GM19239 (cell line): ENCODE measurements around the gene AKAP14.
"Not testable (repeated sequence)": the region's sequence is repeated elsewhere in the genome, so short reads cannot be mapped to it uniquely, and the experiment has no call there.

Experiments
- DNase-seq: peaks from one replicate; pipeline ENCODE4 v3.0.0; 2011; ENCODE audit warnings: low spot score; ENCODE audit not compliant: insufficient read length
- FAIRE-seq: peaks from 2 replicates; lab custom pipeline; 2011; peaks lifted over from hg19 to GRCh38; lab: Jason Lieb, UNC

AKAP14 gene

GRCh38 chrX:119895843-119896326 is at the start of gene AKAP14:
TSS of gene AKAP14 (plus strand) at chrX:119895893. CDS start at chrX:119903224, 7,331 bp downstream.
- DNase-seq (no peak), FAIRE-seq (no peak)

DNA sequence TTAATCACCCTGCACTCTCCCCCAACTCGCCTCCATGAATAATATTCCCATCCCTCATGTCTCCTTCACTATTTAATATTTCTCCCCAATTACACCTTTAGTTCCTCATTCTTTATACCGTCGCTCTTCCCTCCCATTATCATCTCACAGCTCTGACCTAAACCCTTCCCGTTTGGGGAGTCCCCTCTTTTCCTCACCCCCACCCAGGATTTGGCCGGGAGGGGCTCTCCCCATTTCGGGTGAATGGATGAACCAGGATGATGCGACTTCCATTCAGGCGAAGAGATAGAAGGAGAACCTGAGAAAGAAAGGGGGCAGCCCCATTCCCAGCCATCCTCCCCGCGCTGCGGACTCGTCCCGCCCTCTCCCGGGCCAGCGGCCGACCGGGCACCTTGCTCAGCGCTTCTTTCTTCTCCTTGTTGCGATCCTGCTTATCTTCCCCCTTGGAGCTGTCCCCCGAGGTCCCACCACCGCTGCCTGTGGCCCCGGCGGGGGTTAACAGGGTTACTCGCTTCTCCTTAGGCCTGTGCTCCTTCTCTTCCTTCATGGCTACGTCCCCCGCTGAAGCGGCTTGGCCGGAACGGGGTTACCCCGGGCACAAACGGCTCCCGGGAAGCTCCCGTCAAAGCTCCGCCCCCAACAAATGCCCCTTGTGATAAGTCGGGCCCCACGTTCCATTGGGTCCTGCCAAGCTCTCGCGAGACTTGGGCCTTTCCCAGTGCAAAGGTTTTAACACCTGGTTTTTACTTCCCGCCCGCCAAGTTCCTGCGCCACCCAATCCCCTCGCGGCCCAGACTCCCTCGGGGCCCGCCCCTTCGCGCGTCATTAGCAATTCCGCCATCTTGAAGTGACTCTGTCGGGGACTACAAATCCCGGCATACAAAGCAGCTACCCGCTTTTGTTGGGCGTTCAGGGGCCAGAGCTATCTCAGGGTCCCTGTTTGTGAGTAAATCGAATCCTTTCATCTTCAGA is 43.0 kb upstream of the AKAP14 start, which contains the start of gene UPF3B:
TSS of gene UPF3B (minus strand) at position 582 of the 972 bp plus-strand sequence. CDS start at position 547, 35 bp downstream.
- DNase-seq (peak; percentile 67), FAIRE-seq (peak; percentile 96)

DNA sequence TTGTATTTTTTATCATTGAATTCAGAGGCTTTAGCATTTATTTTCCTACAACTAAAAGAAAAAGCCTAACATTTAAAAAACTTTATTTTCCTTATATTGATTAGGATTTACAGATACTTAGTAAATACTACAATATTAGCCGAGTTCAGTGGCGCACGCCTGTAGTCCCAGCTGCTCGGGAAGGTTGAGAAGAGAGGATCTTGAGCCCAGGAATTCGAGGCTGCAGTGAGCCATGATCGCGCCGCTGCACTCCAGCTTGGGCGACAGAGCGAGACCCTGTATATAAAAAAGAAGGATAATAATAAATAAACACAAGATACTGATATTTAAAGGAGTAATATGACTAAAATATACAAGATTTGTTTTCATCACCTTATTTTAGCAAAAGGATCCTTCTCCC is 42.2 kb upstream of the AKAP14 start:
- FAIRE-seq: no peak
- DNase-seq: no peak

DNA sequence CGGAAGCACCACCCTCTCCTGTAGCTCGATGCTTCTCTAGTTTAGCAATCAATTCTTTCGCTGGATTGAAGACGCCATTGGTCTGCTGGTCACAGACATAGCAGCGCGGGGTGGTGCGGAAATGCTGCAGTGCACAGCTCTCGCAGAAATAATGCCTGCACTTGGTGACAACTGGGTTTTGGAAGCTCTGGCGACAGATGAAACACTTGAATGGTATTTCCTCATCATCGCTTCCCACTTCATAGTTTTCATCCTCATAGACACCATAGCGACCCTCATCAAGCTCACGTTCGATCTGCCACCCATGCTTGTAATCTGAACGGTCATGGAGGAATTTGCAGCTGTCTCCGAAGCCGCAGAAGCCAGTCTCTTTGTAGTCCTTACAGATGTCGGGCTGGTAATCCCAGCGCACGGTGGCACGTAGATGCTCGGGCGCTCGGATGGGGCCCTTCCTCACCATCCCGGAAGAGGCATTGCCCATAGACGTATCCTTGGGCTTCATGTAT is 25.0 kb upstream of the AKAP14 start:
- no peak for DNase-seq

GRCh38 chrX:119871245-119871598 is 24.5 kb upstream of the AKAP14 start:
- FAIRE-seq (peak; percentile 31), DNase-seq (no peak)

More for the DNA sequence above, 25.0 kb upstream of the AKAP14 start:
- no peak for FAIRE-seq

GRCh38 chrX:119871599-119872395 is 23.9 kb upstream of the AKAP14 start, which contains the start of the genes NDUFA1 and RNF113A:
TSS of gene NDUFA1 (plus strand) at chrX:119871832. CDS start at chrX:119871912, 80 bp downstream.
TSS of gene RNF113A (minus strand) at chrX:119871733. CDS start at chrX:119871613, 120 bp downstream.
- peak; percentile 78 for FAIRE-seq
- peak; percentile 40 for DNase-seq

GRCh38 chrX:119878740-119879139 is 17.0 kb upstream of the AKAP14 start:
- DNase-seq: no peak
- FAIRE-seq: no peak

DNA sequence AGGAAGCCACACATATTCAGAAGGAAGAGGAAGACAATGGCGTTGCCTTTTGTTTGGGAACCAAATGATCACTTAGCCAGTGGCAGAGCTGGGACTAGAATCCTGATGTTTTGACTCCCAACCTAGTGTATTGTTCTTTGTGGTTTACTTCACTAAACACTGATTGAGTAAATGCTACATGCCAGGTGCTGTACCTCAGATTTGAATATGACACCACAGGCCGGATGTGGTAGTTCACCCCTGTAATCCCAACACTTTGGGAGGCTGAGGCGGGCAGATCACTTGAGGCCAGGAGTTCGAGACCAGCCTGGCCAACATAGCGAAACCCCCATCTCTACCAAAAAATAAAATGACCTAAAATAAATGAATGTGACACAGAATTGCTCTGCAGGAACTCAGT is 15.6 kb upstream of the AKAP14 start:
- FAIRE-seq: peak; percentile 83
- DNase-seq: no peak

DNA sequence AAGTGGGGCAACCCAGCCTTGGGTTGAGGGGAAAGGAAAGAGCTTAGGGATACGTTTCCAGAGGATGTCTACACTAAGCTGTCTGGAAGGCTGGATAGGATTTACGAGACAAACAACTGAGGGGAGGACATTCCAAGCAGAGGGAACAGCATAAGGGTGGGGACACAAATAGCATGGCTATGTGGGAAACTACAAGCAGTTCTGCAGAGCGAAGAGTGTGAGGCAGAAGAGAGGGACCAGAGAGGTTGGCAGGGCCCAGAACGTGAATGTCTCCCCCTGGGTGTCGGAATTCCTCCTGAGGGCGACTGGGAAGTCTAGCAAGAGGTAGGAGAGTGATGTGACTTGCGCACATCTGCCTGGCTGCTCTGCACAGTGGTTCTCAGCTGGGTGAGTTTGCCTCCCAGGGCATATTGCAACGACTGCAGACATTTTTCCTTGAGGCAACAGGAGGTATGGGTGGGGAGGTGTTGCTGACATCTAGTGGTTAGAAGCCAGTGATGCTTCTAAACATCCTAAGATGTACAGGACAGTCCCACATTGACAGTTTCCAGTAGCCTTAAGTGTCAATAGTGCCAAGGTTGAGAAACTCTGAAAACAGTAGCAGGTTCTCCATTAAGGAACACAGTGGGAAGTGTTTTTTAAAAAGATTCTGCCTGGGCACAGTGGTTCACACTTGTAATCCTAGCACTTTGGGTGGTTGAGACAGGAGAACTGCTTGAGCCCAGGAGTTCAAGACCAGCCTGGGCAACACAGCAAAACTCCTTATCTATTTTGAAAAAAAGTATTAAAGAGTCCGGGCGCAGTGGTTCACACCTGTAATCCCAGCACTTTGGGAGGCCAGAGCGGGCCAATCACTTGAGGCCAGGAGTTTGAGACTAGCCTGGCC is 14.9 kb upstream of the AKAP14 start:
- peak; percentile 91 for FAIRE-seq
- DNase-seq: no peak

DNA sequence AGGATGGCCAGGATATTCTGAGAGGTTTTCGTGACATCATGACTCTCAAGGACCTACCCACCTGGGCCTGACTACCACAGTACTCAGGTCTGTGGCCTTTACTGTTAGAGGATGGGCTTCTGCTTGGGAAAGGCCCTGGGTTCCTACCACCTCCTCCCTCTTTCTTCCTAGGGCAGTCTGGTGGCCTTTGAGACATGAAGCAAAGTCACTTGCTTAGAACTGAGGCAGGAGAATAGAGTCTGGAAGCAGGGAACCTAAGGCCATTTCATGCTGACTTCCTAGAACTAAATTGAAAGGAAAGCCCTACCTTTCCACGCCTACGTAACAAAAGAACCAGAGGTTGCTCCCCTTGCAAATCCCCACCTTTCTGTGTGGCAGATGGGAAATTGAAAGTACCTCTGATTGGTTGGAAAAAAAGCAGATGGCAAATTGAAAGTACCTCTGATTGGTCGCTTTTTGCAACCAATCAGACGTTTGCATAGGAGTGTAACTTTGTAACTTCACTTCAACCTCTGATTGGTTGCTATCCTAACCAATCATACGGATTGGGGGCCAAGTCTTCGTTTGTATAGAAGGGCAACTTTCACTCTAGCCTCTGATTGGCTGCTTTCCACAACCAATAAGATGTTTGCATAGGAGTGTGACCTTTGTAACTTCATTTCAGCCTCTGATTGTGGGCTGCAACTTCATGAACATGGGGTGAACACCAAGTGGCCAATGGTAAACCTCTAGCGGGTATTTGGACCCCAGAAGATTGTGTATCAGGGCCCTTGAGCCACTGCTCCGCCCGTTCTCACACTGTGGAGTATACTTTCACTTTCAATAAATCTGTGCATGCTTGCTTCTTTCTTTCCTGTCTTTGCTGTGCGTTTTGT is 9.9 kb upstream of the AKAP14 start:
- no peak for DNase-seq

GRCh38 chrX:119887721-119888425 is 7.8 kb upstream of the AKAP14 start:
- peak; percentile 86 for FAIRE-seq
- DNase-seq: peak; percentile 54

More for the DNA sequence above, 9.9 kb upstream of the AKAP14 start:
- FAIRE-seq: peak; percentile 61

DNA sequence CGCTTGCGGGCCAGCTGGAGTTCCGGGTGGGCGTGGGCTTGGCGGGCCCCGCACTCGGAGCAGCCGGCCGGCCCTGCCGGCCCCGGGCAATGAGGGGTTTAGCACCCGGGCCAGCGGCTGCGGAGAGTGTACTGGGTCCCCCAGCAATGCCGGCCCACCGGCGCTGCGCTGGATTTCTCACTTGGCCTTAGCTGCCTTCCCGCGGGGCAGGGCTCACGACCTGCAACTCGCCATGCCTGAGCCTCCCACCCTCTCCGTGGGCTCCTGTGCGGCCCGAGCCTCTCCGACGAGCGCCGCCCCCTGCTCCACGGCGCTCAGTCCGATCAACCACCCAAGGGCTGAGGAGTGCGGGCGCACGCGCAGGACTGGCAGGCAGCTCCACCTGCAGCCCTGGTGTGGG is 5.1 kb upstream of the AKAP14 start:
- DNase-seq: not testable (repeated sequence)

DNA sequence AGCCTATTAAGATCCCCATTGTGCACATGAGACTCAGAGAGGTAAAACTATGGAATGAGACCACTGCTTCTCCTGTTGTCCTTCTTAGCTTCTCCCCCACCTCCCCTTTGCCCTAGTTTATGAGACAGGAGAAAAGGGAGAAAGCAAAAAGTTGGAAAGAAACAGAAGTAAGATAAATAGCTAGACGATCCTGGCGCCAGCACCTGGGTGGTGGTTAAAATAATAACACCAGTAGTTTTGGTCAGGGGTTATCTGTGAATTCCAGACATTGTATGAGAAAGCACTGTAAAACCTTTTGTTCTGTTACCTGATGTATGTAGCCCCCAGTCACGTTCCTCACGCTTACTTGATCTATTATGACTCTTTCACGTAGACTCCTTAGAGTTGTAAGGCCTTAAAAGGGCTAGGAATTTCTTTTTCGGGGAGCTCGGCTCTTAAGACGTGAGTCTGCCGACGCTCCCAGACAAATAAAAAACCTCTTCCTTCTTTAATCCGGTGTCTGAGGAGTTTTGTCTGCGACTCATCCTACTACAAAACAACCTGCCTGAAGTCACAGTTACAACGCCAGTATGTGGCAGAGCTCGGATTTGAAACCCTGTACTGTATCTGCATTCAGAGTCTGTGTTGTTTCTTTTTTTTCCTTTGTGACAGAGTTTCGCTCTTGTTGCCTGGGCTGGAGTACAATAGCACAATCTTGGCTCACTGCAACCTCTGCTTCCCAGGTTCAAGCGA is 3.6 kb upstream of the AKAP14 start:
- not testable (repeated sequence) for FAIRE-seq, DNase-seq

More for the DNA sequence above, 5.1 kb upstream of the AKAP14 start:
- FAIRE-seq: not testable (repeated sequence)

GRCh38 chrX:119899125-119899524 is 3.4 kb downstream of the AKAP14 start:
- no peak for FAIRE-seq
- DNase-seq: no peak

- DNase-seq: no peak
- peak; percentile 53 for FAIRE-seq
These were observed 5.3 kb downstream of the AKAP14 start for GRCh38 chrX:119900976-119901375.

DNA sequence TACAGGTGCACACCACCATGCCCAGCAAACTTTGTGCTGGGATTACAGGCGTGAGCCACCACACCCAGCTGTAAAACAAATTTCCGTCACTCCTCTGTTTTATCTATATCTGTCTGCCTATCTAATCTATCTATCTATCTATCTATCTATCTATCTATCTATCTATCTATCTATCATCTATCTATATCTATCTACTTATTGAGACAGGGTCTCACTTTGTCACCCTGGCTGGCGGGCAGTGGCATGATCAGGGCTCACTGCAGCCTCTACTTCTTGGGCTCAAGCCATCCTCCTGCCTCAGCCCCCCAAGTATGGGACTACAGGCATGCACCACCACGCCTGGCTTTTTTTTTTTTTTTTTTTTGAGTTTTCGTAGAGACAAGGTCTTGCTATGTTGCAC is 20.6 kb downstream of the AKAP14 start:
- FAIRE-seq (no peak), DNase-seq (no peak)

- FAIRE-seq (peak; percentile 89), DNase-seq (no peak)
These were observed 22.2 kb downstream of the AKAP14 start for GRCh38 chrX:119917877-119918276.
